ENCODE results near the gene GSS.

DNA sequence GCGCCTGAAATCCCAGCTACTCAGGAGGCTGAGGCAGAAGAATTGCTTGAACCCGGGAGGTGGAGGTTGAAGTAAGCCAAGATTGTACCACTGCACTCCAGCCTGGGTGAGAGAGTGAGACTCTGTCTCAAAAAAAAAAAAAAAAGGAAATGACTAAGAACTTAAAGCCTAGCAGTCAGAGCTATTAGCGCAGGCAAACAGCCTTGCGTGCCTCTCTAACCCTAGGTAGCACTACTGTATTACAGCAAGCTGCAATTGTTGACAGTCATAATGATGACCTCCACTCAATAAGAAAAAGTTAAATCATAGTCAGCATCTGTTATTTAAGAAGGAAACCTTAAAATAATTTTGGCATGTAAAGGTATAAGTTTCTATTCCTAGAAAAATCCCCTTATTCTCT lies 14.4 kb downstream of the GSS start:
- TF ChIP-seq, protein P1, sequence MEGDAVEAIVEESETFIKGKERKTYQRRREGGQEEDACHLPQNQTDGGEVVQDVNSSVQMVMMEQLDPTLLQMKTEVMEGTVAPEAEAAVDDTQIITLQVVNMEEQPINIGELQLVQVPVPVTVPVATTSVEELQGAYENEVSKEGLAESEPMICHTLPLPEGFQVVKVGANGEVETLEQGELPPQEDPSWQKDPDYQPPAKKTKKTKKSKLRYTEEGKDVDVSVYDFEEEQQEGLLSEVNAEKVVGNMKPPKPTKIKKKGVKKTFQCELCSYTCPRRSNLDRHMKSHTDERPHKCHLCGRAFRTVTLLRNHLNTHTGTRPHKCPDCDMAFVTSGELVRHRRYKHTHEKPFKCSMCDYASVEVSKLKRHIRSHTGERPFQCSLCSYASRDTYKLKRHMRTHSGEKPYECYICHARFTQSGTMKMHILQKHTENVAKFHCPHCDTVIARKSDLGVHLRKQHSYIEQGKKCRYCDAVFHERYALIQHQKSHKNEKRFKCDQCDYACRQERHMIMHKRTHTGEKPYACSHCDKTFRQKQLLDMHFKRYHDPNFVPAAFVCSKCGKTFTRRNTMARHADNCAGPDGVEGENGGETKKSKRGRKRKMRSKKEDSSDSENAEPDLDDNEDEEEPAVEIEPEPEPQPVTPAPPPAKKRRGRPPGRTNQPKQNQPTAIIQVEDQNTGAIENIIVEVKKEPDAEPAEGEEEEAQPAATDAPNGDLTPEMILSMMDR (conservative IDR thresholded peaks at IDR 0.05; ENCODE audit: low read depth, low read length), result no peak
- TF ChIP-seq EZH2 (IDR thresholded peaks at IDR 0.05; ENCODE audit: low read length, unreplicated experiment) (no peak), EZH2phosphoT487 (IDR thresholded peaks at IDR 0.05; ENCODE audit: borderline replicate concordance, low read length) (no peak)
